HCT116 (cell line): ENCODE data around the gene MYF5. TPM values are rescaled to one million over a fixed set of nuclear protein-coding genes. Genes with fewer than 3 reads are reported as not detected.

ENCODE experiments used
- ATAC-seq: fragments of 200-7000 bp; cut with Tn5 transposase; 2 replicates; pipeline ENCODE4 v1.9.1; 2020; ENCODE audit warnings: mild to moderate bottlenecking, moderate library complexity
- BruUV-seq: library from RNA; stranded (reverse); fragments of 400-500 nt; replicated peaks from 2 replicates; lab custom pipeline; 2021; lab: Mats Ljungman, UMichigan
- CTCF ChIA-PET: fragments of 300-600 bp; sonication (Branson Sonifier 250); formaldehyde crosslinking; loops from one replicate; lab custom pipeline; 2021; ENCODE audit warnings: antibody characterized with exemption; lab: Charles Lee
- POLR2A ChIA-PET: fragments of 300-600, 350-600 bp; sonication (Branson Sonifier 250); formaldehyde crosslinking; loops from one replicate; lab custom pipeline; 2021; ENCODE audit warnings: antibody characterized with exemption; lab: Charles Lee
- RAD21 ChIA-PET, 2 experiments: fragments of 300-600 bp; sonication (Branson Sonifier 250); formaldehyde crosslinking; loops; one replicate each; lab custom pipeline; 2023; ENCODE audit warnings: low total read pairs in 2 of 2; ENCODE audit not compliant: uncharacterized antibody in 2 of 2, unreplicated experiment in 2 of 2, low non-redundant PET in 1 of 2; lab: Charles Lee
- DNase-seq: peaks from one replicate; pipeline ENCODE4 v3.0.0-alpha.2; 2010; ENCODE audit warnings: low read depth, low spot score
- H2AFZ ChIP-seq: fragments of 200-600 bp; shearing (Covaris generic), sonication (generic); 2 replicates; pipeline ENCODE4 v1.6.1; 2017; ENCODE audit warnings: low read depth, mixed run types, mixed read lengths, antibody characterized with exemption, low read length; ENCODE audit not compliant: poor library complexity, severe bottlenecking
- H3K27ac ChIP-seq: 2 replicates; pipeline ENCODE4 v1.5.1; 2012; ENCODE audit warnings: low read depth, low read length
- H3K27me3 ChIP-seq: fragments of 200-600 bp; sonication (generic); 2 replicates; pipeline ENCODE4 v1.6.1; 2016; ENCODE audit warnings: mixed run types, low read length, mixed read lengths; ENCODE audit not compliant: insufficient read depth
- H3K36me3 ChIP-seq, 2 experiments: fragments of 200-500 bp in 1 of 2; fragments of 200-600 bp in 1 of 2; sonication (Bioruptor generic) in 1 of 2; sonication (generic) in 1 of 2; 2 replicates each; pipeline versions ENCODE4 v1.5.1 to v1.6.1; 2014 to 2016; ENCODE audit warnings: low read length in 2 of 2, inconsistent platforms in 1 of 2, mixed read lengths in 1 of 2, mixed run types in 1 of 2; ENCODE audit not compliant: insufficient read depth in 2 of 2, control insufficient read depth in 1 of 2
- H3K4me1 ChIP-seq, 2 experiments: fragments of 200-600 bp in 1 of 2; sonication (generic) in 1 of 2; 2 replicates each; pipeline versions ENCODE4 v1.5.1 to v1.6.1; 2012 to 2017; ENCODE audit warnings: low read length in 2 of 2, inconsistent platforms in 1 of 2, mild to moderate bottlenecking in 1 of 2, mixed read lengths in 1 of 2, mixed run types in 1 of 2, moderate library complexity in 1 of 2; ENCODE audit not compliant: insufficient read depth in 2 of 2, control insufficient read depth in 1 of 2
- H3K4me2 ChIP-seq: fragments of 200-600 bp; sonication (generic); 2 replicates; pipeline ENCODE4 v1.6.1; 2017; ENCODE audit warnings: mixed run types, low read length, mixed read lengths
- H3K4me3 ChIP-seq, 2 experiments: fragments of 200-600 bp in 1 of 2; sonication (generic) in 1 of 2; replicated peaks in 1 of 2; 2 replicates each; pipeline ENCODE4 v1.5.1; 2011 to 2016; ENCODE audit warnings: low read length in 2 of 2, control low read depth in 1 of 2, low read depth in 1 of 2, mild to moderate bottlenecking in 1 of 2, mixed read lengths in 1 of 2, mixed run types in 1 of 2
- H3K79me2 ChIP-seq: fragments of 200-600 bp; sonication (generic); 2 replicates; pipeline ENCODE4 v1.6.1; 2017; ENCODE audit warnings: mild to moderate bottlenecking, mixed run types, low read length, moderate library complexity, mixed read lengths; ENCODE audit not compliant: insufficient read depth
- H3K9ac ChIP-seq: fragments of 200-600 bp; sonication (generic); 2 replicates; pipeline ENCODE4 v1.6.1; 2016; ENCODE audit warnings: low read length, mixed read lengths
- H3K9me2 ChIP-seq: fragments of 200-600 bp; sonication (generic), shearing (Covaris generic); 2 replicates; pipeline ENCODE4 v1.6.1; 2017; ENCODE audit warnings: mixed run types, mild to moderate bottlenecking, moderate library complexity; ENCODE audit not compliant: insufficient read depth
- H3K9me3 ChIP-seq, 2 experiments: fragments of 200-500 bp in 1 of 2; fragments of 200-600 bp in 1 of 2; sonication (Bioruptor generic) in 1 of 2; sonication (generic) in 1 of 2; 2 replicates each; pipeline ENCODE4 v1.6.1; 2014 to 2017; ENCODE audit warnings: low read length in 2 of 2, mixed read lengths in 2 of 2, inconsistent platforms in 1 of 2, low read depth in 1 of 2, mild to moderate bottlenecking in 1 of 2, mixed run types in 1 of 2, moderate library complexity in 1 of 2; ENCODE audit not compliant: control insufficient read depth in 1 of 2, insufficient read depth in 1 of 2
- H4K20me1 ChIP-seq: fragments of 200-600 bp; sonication (generic), shearing (Covaris generic); 2 replicates; pipeline ENCODE4 v1.6.1; 2017; ENCODE audit warnings: mixed run types, mild to moderate bottlenecking, moderate library complexity; ENCODE audit not compliant: insufficient read depth
- EGR1 ChIP-seq: IDR thresholded peaks from 2 replicates; pipeline ENCODE4 v1.6.1; 2012; ENCODE audit warnings: low read depth
- EZH2 ChIP-seq: fragments of 200-600 bp; sonication (generic); IDR thresholded peaks from 2 replicates; pipeline ENCODE4 v1.6.1; 2017; ENCODE audit warnings: antibody characterized with exemption, mixed run types
- FOSL1 ChIP-seq: IDR thresholded peaks from 2 replicates; pipeline ENCODE4 v1.6.1; 2012; ENCODE audit warnings: low read depth
- JUND ChIP-seq: IDR thresholded peaks from 2 replicates; pipeline ENCODE4 v1.6.1; 2012
- REST ChIP-seq: IDR thresholded peaks from 2 replicates; pipeline ENCODE4 v1.6.1; 2012; ENCODE audit warnings: low read depth
- SP1 ChIP-seq: IDR thresholded peaks from 2 replicates; pipeline ENCODE4 v1.6.1; 2012; ENCODE audit warnings: low read depth
- YY1 ChIP-seq: IDR thresholded peaks from 2 replicates; pipeline ENCODE4 v1.6.1; 2011; ENCODE audit warnings: low read length, low read depth, moderate library complexity, mild to moderate bottlenecking; ENCODE audit not compliant: insufficient replicate concordance; ENCODE audit errors: extremely low read depth
- ZNF274 ChIP-seq: fragments of 200-500 bp; sonication (Bioruptor generic); IDR thresholded peaks from 2 replicates; pipeline ENCODE4 v1.6.1; 2014; ENCODE audit warnings: mild to moderate bottlenecking, low read depth, low read length, inconsistent platforms
- intact Hi-C: fragments of 100-400 bp; cut with micrococcal nuclease; formaldehyde crosslinking; loops from 2 replicates; pipeline ENCODE4 v1.10.0; 2022
- total RNA-seq: library from RNA; stranded (reverse); gene quantifications from one replicate; pipeline ENCODE4 v1.2.1, GENCODE V29; 2021; ENCODE audit not compliant: unreplicated experiment

The MYF5 gene
- total RNA-seq, 1 experiment from 2014 or later: not detected

- H3K4me3 ChIP-seq: no peak overlapping the region
- H3K27me3 ChIP-seq: peaks cover 20% of the 10 kb centered on the region
- ChIA-PET POLR2A (no interaction called here), CTCF (no interaction called here), RAD21 (no interaction called here)
- no peak overlapping the region for H3K9ac ChIP-seq
- no peak for ATAC-seq
- no peak for DNase-seq
- H3K4me1 ChIP-seq: no peaks in the 10 kb centered on the region
- BruUV-seq: no TSS peak
- no peaks in the 10 kb centered on the region for H3K9me3 ChIP-seq
- H3K4me2 ChIP-seq: no peak overlapping the region
- no peaks in the 10 kb centered on the region for H4K20me1 ChIP-seq
- H2AFZ ChIP-seq: no peak overlapping the region
- intact Hi-C loops: no loop called here
- H3K9me2 ChIP-seq: no peaks in the 10 kb centered on the region
- H3K27ac ChIP-seq: no peak overlapping the region
- H3K36me3 ChIP-seq: no peaks in the 10 kb centered on the region
- no peak for TF ChIP-seq EZH2
- TF ChIP-seq YY1: no peak
- TF ChIP-seq SP1: no peak
- no peak for TF ChIP-seq FOSL1
- no peak for TF ChIP-seq ZNF274
- TF ChIP-seq EGR1: no peak
- no peak for TF ChIP-seq JUND
- no peak for TF ChIP-seq REST
- no peaks in the 10 kb centered on the region for H3K79me2 ChIP-seq
Measured at GRCh38 chr12:80712866-80713265, 3.8 kb upstream of the MYF5 start.
